HG03439 (cell line): ENCODE data around the gene SYNPR.

ENCODE experiments used
- ATAC-seq: cut with Tn5 transposase; IDR thresholded peaks from one replicate; pipeline ENCODE4 v1.9.1; 2021; ENCODE audit warnings: mild to moderate bottlenecking, moderate library complexity; ENCODE audit not compliant: unreplicated experiment

The SYNPR gene

GRCh38 chr3:63303238-63303637 lies 25.1 kb downstream of the SYNPR start:
- ATAC-seq: no peak

DNA sequence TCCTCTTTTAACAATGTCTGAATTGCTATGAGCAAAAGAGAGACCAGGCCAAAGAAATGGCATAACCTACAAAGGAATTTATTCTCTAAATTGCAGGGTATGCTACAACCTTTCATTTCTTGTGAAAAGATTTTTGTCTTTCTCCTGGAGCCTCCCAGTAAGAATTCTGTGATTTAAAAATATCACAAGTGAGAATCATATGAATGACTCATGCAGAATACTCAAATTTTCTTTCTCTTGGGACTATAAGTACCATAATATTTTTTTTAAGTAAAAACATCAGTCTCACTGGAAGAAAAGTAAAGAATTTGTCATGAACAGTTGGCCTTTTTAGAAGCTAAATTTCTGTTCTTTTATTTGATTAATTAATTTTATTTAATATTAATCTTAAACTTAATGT lies 26.3 kb downstream of the SYNPR start:
- ATAC-seq: no peak

GRCh38 chr3:63308072-63308471 lies 30.0 kb downstream of the SYNPR start:
- ATAC-seq: no peak

DNA sequence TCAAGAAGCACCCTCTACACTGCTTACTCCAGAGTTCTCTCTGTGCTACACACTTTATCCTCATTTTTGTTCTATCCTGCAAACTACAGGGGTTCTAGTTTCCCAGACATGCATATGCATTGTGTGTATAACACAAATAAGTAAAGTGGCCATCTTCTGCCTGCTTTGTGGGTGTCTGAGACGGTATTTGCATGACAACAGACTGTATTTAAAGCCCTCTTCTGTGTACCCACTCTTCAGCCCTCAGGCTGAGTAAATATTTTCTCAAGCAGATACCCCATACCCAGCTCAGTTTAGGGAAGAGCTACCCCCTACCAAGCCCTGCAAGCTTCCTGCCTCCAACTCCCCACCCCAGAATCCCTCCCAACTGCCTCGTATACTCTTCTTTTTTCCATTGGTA lies 31.7 kb downstream of the SYNPR start:
- ATAC-seq: no peak

- ATAC-seq: no peak
Measured at GRCh38 chr3:63323766-63324165, 45.7 kb downstream of the SYNPR start.

DNA sequence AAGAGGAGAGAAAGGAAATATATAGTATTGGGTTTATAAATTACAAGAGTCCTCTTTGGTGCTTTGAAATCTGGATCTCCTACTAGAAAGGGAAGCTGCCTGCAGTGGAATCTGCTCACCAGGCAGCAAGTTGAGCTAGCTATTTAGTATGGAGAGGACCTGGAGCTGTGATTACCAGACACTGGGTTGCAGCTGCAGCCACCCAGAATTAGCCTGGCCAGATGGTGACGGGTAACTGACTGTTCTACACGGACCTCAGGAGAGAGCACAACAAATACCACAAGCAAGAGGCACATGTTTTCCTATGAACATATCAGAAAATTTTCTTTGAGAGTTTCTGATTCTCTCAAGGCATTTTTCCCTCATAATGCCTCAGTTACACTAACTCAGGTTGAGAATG lies 46.5 kb downstream of the SYNPR start:
- ATAC-seq: no peak

GRCh38 chr3:63325386-63325785 lies 47.3 kb downstream of the SYNPR start:
- ATAC-seq: no peak

DNA sequence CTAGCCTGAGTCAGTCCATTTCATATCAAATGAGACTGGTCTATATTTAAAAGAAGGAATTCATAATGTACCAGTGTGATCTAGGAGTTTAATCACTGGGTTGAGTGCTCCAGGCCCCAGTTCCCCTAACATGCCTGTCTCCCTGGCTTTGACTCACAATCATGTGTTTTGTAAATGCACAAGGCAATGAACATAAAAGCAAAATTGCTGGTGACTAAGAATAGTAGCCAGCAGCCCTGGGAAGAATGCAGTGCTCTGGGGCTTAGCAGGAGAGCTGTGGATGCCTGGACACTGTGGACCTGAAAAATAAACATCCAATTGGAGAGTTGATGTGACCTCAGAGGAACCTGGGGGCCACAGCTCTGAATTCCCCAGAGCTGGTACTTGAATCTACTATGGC lies 50.3 kb downstream of the SYNPR start:
- ATAC-seq: no peak

DNA sequence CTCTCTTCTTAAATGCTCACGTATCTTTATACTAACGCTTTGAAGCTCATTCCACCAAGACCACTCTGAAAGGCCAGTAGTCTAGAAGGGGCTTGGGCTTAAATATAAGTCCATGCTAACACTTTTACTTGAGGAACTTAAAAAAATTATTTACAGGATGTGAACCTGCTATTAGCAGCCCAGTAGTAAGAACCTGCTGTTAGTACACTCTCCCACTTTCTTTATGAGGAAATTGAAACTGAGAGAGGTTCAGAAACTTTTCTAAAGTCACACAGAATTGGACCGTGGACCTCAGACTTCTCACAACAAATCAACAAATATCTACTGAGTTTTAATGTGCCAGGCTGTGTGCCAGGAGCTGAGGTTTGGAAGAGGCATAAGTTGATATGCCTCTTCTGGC lies 53.4 kb downstream of the SYNPR start:
- ATAC-seq: no peak

GRCh38 chr3:63333815-63334214 lies 55.7 kb downstream of the SYNPR start:
- ATAC-seq: no peak

DNA sequence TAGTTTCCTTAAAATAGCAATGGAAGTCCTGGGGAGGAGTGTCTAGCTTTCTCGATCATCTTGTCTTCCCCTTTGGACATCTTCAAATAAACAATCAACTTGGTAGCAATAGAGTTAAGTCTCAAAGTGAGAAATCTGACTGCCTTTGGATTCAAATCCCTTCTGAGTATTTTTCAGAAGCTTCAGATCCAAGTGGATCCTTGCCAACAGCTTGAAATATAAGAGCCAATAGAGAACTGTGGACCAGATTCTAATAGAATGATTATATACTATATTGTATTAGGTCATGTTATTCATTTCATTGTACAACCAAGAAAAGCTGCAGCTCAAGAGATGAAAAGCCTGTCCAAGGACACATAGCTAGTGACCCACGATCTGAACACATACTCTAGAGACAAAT lies 60.2 kb downstream of the SYNPR start:
- no peak for ATAC-seq

GRCh38 chr3:63343674-63344073 lies 65.6 kb downstream of the SYNPR start:
- ATAC-seq: no peak

- no peak for ATAC-seq
Measured at GRCh38 chr3:63344661-63345060, 66.6 kb downstream of the SYNPR start.

DNA sequence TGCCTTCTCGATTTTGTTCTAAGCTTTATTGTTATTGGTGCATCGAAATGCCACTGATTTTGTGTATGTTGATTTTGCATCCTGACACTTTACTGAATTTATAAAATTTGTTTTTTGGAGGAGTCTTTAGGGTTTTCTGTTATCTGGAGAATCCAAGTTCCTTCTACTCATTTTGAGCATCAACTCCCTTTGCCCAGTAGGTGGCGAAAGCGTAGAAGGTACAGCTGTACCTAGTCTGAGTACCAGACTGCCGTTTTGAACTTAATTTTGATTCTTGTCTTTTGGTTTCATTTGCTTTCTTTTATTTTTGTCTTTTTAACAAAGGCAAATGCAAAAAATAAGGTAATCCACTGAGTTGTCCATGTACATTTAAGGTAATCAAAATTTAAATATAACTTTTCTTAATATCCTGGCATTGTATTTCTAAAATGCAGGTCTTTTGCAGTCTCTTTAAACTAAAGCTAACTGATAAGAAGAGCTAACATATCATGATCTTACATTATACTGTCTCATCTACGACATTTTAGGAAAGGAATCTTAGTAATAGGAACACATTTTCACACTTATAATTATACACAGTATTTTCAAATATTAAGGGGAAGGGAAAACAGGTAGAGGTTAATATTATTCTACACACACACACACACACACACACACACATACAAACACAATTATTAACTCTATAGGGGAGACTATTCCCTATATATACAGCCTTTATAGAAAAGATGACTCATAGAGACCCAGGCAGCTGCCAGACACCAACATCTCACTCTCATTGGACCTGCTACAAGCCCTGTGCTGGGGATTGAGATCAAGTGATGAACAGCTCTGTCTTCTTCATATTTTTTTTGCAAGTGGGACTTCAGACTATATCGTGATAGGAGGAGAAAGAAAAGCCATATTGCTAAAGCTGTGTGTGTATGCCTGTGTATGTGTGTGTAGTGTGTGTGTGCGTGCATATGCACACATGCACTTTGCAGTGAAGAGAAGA lies 71.8 kb downstream of the SYNPR start:
- peak; percentile 56 for ATAC-seq

DNA sequence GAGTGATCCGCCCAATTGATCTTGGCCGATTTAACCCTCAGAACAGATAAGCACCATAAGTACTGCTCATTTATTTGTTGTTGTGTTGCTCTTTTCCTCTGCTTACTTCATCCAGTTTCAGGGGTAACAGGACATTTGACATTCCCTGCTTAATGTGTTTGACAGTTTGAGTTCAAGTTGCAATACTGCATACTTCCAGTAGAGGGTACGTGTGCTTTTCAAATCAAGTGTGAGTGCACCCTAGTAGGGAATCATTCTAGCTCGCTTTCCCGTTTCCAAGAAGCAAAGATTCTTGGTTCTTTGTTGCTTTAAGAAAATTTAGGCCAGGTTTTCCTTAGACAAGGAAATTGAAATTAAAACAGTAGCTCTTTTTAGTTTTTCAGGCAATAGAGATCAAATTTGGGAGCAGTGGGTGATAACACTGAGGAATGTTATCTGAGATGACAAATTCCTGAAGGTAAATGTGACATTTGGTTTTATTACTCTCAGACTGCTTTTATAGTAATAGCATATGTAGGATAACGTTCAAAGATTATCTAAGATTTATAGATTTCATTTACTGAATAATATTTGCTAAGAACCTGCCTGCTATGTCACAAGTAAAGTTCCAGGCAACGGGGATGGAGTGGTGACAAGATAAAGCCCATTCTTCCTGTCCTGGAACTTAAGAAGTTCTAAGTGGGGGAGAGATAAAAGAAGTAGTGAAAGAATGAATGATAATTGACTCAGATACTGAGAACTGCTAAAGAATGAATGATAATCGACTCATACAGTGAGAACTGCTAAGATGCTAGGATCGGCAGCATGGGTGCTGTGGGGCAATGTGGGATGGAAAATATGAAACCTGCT lies 73.3 kb downstream of the SYNPR start:
- ATAC-seq: peak; percentile 70

DNA sequence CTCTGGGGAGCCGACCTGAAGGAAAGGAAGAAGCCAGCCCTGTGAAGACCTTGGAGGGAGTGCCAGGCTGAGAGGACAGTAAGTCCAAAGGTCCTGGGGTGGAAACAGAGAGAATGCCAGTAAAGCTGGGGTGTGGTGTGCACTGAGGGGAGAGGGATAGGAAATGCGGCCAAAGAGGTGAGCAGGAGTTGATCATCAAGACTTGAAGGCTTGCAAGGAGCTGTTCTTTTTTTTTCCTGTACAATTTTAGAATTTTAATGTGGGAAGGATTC lies 73.8 kb downstream of the SYNPR start:
- no peak for ATAC-seq

DNA sequence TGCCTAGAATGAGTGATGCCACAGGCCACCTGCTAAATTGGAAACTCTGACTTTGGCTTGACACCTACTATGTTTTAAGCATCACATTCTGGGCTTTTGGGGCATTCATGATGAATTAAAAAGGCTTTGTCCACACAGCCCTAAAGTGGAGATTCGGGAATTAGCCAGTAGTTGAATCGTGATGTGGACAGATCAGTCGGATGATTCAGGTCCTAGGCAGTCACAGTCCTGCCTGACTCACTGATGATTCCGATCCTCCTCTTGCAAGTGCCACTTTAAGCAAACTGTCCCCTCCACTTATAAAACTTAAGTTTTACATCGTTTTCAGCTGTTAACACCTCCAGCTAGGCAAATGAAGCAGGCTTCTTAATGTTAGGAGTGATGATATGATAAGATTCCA lies 75.3 kb downstream of the SYNPR start:
- no peak for ATAC-seq

GRCh38 chr3:63354160-63354559 lies 76.1 kb downstream of the SYNPR start:
- ATAC-seq: no peak

- ATAC-seq: no peak
Measured at GRCh38 chr3:63355809-63356208, 77.7 kb downstream of the SYNPR start.

GRCh38 chr3:63364495-63364894 lies 86.4 kb downstream of the SYNPR start:
- no peak for ATAC-seq

GRCh38 chr3:63364910-63365309 lies 86.8 kb downstream of the SYNPR start:
- ATAC-seq: no peak

DNA sequence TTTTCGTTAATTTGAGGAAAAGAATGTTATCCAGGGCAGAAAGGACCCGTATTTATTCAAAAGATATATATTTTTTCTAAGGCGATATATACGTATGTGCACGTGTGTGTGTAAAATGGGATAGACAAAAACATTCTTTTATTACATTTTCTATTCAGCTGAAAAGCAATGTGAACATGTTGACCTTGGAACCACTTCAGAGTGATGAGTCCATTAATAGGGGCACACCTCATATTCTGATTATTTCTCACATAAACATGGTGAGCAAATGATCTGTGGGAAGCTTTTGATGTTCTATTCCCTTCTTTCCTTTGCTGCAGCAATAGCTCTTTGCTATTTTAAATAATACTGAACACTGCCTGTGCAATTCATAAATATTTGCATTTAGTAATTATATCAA lies 87.6 kb downstream of the SYNPR start:
- ATAC-seq: no peak
